Frontal cortex (tissue), 4 donors: ENCODE data around the gene CCDC107. TPM values are rescaled to one million over a fixed set of nuclear protein-coding genes. Genes with fewer than 3 reads are reported as not detected.

Experiments
- DNase-seq, 2 donors: peaks; one replicate each; pipeline ENCODE4 v3.0.0; 2012; ENCODE audit warnings: low spot score in 2 of 2
- FAIRE-seq: peaks from 2 replicates; lab custom pipeline; 2012; peaks lifted over from hg19 to GRCh38; lab: Jason Lieb, UNC
- total RNA-seq: library from RNA; depleted of rRNA; stranded (reverse); fragments of >200 nt; gene quantifications from one replicate; pipeline ENCODE4 v1.2.3, GENCODE V29; 2014
- donor health status: control.
- donor health status: control.
- donor health status: control.

Gene CCDC107
- total RNA-seq, 1 donor from 2014 or later: 10.6 TPM

- DNase-seq (no peak), FAIRE-seq (no peak)
Measured at GRCh38 chr9:35680331-35681105, 22.4 kb downstream of the CCDC107 start.

- FAIRE-seq (no peak), DNase-seq (no peak)
Measured at GRCh38 chr9:35681341-35682002, 23.4 kb downstream of the CCDC107 start.

- FAIRE-seq (no peak), DNase-seq (no peak)
Measured at GRCh38 chr9:35682051-35682450, 24.0 kb downstream of the CCDC107 start.

- DNase-seq (no peak), FAIRE-seq (no peak)
Measured at GRCh38 chr9:35682520-35683315, 24.6 kb downstream of the CCDC107 start.

- FAIRE-seq (no peak), DNase-seq (no peak)
Measured at GRCh38 chr9:35683323-35683722, 25.2 kb downstream of the CCDC107 start.

- FAIRE-seq: no peak
- no peak for DNase-seq
Measured at GRCh38 chr9:35684921-35685320, 26.8 kb downstream of the CCDC107 start.

- DNase-seq: no peak
- no peak for FAIRE-seq
Measured at GRCh38 chr9:35685506-35685905, 27.4 kb downstream of the CCDC107 start.

- no peak for DNase-seq
- no peak for FAIRE-seq
Measured at GRCh38 chr9:35686222-35687203, 28.4 kb downstream of the CCDC107 start.

GRCh38 chr9:35687306-35687705, 29.2 kb downstream of the CCDC107 start:
- DNase-seq: no peak
- FAIRE-seq: no peak

- FAIRE-seq (no peak), DNase-seq (no peak)
Measured at GRCh38 chr9:35687972-35688557, 30.0 kb downstream of the CCDC107 start.

GRCh38 chr9:35688558-35689541, 30.8 kb downstream of the CCDC107 start:
- peak in 1 of 2 donors; percentile 51 for DNase-seq
- no peak for FAIRE-seq

GRCh38 chr9:35689542-35690293, 31.6 kb downstream of the CCDC107 start, which contains the start of gene TPM2:
TSS of gene TPM2 (minus strand) at chr9:35689925. CDS start at chr9:35689817, 108 bp downstream.
- no peak for FAIRE-seq
- no peak for DNase-seq

GRCh38 chr9:35690294-35690613, 32.2 kb downstream of the CCDC107 start:
- no peak for FAIRE-seq

GRCh38 chr9:35690614-35691333, 32.7 kb downstream of the CCDC107 start:
- FAIRE-seq (no peak), DNase-seq (peak; percentile 70 to 74)

More at GRCh38 chr9:35690294-35690613, 32.2 kb downstream of the CCDC107 start:
- DNase-seq: no peak

GRCh38 chr9:35691334-35691650, 33.2 kb downstream of the CCDC107 start:
- no peak for FAIRE-seq

GRCh38 chr9:35691757-35692301, 33.7 kb downstream of the CCDC107 start:
- DNase-seq (no peak), FAIRE-seq (no peak)

More at GRCh38 chr9:35691334-35691650, 33.2 kb downstream of the CCDC107 start:
- no peak for DNase-seq
